GM19328 (cell line): ENCODE data around the gene ANKIB1.
"Not testable (repeated sequence)": the region's sequence is repeated elsewhere in the genome, so short reads cannot be mapped to it uniquely, and the experiment has no call there.

Source experiments
- ATAC-seq: cut with Tn5 transposase; IDR thresholded peaks from one replicate; pipeline ENCODE4 v1.9.1; 2021; ENCODE audit warnings: mild to moderate bottlenecking, moderate library complexity; ENCODE audit not compliant: unreplicated experiment

Gene ANKIB1

DNA sequence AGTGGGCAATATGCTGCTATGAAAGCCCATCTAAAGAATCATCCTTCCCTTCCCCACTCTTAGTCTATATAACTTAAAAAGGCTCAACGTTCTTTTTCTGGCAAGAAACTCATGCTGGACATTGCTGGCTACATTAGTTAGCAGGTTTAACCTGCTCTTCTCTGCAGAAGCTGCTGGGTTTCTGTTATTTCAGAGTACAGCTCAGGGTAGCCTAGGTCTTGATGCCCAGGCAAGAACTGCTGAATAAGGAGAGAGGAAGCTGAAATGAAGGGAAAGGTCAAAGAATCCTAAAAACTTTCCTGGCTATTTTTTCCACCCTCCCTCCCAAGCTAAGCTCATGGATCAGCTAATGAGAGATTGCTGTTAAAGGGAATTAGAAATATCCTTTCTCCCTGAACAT lies 79.4 kb downstream of the ANKIB1 start:
- ATAC-seq: no peak

DNA sequence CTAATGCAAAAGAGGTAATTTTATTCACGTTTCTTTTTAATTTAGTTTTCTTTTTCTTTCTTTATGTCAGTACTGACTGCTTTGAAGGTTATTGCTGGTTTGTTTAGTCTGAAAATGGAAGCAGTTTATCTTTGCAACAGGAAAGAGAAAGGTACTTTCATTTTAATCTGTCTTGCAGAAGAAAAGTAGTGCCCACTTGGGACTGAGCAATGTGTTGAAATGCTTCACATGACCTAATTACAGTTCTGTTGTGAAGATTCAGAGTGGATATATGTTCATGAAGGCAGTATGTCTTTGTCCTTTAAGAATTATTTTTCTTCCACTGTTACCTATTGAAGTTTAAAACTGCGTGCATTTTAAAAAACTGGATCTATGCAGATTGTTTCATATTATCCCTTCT lies 80.1 kb downstream of the ANKIB1 start:
- no peak for ATAC-seq

DNA sequence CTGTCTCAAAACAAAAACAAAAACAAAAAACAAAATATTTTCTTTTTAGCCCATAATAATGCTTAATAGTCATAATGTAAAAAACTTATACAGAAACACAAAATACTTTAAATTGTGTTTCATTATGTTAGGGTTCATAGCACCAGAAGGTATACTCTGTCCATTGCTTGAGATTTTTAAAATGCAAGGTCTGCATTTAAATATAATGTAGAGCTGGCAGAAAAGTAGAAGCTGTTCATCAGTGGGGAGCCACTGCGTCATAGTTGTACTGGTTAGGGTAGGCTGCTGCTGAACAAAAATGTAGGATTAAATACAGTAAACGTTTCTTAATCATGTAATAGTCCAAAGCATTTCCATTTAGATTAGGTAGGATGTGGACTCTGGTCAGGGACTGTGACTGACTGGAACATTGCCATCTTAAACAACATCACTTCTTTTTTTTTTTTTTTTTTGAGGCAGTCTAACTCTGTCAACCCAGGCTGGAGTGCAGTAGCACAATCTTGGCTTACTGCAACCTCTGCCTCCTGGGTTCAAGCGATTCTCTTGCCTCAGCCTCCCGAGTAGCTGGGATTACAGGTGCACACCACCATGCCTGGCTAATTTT lies 85.2 kb downstream of the ANKIB1 start:
- no peak for ATAC-seq

DNA sequence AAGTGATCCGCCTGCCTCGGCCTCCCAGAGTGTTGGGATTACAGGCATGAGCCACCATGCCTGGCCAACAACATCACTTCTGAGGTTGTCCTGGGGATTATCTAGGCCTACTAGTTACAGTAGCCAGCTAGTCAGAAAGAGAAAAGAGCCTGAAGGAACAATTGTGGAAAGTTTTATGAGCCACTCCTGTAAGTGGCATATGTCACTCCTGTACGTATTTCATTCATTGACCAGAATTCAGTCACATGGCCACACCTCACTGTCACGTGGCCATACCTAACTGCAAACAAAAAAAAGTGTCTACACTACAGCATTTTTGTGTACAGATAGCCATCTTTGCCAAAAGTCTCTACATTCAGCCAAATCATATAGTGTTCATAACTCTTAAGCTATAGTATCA lies 85.7 kb downstream of the ANKIB1 start:
- ATAC-seq: no peak

DNA sequence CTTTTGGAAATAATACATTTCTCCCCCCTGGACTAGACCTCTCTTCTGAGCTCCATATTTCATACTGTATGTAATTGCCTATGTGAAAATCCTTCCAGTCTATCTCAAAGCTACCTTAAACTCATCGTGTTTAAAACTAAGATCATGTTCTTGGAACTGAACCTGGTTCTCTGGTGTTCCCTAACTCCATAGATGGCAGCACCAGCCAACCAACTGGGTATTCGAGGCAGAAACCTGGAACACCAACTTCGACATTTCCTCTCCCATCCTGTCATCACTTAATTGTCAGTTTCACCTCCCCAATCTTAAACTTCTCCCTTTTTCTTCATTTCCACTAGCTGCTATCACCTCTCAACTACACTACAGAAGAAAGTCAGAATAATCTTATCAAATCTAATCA lies 87.0 kb downstream of the ANKIB1 start:
- no peak for ATAC-seq

DNA sequence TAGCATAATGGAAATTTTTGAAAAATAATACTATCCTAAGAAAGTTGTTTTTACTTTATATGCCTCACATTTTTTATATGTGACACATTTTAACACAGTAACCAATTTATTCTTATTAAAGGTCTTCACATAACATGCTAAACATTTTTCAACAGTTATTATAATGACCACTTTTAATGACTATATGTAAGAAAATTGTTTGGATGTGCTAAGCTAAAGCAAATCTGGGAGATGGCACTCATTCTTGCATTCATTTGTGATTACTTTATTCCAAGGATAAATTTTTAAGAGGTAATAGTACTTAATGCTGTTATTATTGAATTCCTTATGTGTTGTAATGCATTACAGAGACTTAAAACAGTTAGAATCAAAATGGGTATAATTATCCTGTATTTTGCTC lies 88.1 kb downstream of the ANKIB1 start:
- no peak for ATAC-seq

DNA sequence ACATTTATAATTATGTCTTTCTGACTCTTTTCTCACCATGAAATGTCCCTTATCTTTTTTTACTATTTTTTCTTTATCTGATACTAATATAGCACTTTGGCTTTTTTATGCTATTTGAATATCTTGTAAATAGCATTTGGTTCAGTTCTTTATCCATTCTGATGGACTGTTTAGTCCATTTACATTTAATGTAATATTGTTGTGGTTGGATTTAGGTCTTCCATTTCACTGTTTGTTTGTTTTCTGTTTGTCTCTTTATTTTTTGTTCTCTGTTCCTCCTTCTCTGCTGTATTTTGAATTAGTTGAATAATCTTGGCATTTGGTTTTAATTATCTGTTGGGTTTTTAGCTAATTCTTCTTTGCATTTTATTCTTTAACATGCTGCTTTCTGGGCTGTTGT lies 89.8 kb downstream of the ANKIB1 start:
- ATAC-seq: no peak

DNA sequence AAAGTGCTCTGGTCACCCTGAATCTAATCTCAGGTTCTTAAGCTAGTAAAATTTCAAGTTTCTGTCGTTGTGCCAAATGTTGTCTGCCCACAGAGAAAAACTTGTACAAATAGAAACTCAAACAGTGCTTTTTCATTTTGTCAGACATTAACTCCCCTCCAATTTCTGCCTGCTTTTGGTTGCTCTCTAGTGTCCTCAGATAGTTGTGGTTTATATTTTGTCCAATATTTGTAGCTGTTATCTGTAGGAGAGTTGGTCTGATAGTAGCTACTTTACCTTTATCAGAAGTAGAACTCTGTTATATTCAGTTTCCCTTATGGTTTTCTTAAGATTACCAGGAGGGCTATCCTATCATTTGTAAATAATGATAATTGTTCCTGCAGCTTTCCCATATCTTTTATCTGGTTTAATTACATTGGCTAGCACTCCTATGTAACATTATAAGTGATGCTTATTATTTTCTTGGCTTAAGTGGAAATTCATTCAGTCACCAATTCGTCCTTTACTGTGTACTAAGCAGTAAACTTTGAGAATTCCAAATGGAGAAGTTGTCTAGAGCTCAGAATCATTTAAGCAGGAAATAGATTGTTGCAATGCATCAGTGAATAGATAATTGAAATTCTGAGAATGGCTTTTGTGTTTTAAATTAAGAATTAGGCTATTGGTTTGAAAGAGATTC lies 91.0 kb downstream of the ANKIB1 start:
- no peak for ATAC-seq

DNA sequence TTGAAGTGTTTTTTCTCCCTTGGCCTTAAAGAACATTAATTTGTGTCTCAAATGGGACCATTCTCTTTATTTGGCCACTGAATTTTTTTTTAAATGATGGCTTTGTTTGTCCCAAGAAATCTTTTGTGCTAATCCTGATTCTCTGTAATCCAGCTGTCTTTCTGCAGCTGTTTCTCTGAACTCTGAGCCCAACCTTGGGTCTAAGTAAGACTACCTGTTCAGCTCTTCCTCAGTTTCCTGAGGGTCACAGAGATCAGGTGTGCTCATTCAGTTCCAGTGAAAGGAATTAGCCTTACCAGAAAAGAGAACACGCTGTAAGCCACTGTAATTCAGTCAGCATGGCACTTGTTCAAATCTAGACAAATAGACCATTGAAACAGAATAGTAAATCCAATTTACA lies 94.2 kb downstream of the ANKIB1 start:
- ATAC-seq: no peak

DNA sequence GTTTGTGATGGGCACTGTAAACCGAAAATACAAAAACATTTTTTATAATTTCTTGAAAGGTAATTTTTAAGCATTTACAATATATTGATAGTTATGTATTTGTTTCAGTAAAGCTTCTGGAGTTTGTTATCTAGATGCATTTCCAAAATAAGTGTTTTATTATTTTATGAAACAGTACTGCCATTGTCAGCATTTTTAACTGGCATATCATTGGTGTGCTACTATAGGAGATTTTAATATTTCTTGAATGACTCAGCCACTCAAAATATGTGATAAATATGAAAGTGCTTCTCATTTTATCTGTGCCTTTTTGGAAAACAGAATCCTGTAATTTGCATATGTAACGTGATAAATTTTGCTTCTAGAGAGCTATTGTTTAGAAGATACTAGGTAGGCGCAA lies 97.9 kb downstream of the ANKIB1 start:
- no peak for ATAC-seq

DNA sequence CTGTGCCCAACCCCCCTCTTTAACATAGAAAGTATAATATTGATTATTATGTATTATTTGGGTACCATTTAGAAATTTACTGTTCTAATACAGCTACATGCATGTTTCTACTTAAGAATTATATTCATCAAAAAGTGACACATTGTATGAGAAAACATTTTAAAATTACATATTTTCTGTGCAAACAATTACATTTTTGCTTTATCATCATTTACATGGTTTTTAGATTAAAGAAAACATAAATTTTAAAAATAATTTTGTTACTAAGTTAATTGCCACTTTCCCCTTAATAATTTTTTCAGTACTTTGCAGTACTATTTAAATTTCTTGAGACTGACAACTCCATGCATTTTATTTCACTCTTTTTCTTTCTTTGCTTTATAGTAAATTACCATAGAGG lies 106.2 kb downstream of the ANKIB1 start:
- ATAC-seq: no peak

DNA sequence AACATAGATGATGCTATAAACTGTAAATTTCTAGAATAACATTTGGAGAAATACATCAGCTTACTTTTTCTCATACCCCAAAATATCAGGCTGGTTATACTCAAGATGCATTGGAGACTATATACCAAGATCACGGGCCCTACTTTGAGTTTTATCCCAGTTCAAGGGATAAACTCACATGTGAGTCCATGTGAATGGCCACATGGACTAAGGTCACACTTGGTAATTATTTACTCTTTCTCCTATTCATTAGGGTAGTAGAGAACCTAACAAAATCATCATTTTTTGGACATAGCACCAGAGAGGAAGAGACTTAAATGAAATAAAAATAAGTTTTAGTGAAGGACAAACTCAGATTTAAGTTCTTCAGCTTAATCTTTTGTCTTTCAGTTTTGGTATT lies 108.4 kb downstream of the ANKIB1 start:
- ATAC-seq: no peak

DNA sequence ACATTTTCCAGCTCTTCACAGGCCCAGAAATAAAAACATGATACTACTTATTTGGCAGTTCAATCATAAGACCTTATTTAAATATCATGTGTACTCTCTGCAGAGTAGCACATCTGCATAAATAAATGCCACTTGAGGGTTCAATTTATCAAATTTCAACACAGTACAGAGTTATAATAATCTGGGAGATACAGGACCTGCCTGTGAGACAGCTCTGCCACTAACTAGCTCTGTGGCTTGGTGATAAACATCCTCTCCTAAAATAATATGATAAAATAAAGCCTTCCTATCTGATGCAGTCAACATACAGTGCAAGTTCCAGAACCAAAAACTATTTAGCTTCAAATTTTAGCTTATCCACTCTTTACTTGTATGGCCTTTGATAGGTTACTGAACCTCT lies 110.6 kb downstream of the ANKIB1 start:
- no peak for ATAC-seq

DNA sequence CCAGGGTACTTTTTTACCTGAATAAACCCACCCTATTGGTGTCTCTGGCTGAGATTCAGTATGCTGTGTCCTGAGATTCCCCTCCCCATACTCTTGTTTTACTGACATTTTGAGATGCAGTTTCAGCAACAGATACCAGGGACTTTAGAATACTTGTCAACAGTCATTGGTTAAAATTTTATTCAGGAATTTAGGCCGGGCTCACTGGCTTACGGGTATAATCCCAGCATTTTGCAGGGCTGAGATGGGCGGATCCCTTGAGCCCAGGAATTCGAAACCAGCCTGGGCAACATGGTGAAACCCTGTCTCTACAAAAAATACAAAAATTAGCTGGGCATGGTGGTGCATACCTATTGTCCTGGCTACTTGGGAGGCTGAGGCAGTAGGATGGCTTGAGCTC lies 111.5 kb downstream of the ANKIB1 start:
- ATAC-seq: no peak

DNA sequence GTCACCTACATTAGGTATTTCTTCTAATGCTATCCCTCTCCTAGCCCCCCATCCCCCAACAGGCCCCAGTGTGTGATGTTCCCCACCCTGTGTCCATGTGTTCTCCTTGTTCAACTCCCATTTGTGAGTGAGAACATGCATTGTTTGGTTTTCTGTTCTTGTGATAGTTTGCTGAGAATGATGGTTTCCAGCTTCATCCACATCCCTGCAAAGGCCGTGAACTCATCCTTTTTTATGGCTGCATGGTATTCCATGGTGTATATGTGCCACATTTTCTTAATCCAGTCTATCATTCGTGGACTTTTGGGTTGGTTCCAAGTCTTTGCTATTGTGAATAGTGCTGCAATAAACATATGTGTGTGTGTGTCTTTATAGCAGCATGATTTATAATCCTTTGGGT lies 113.4 kb downstream of the ANKIB1 start:
- not testable (repeated sequence) for ATAC-seq

DNA sequence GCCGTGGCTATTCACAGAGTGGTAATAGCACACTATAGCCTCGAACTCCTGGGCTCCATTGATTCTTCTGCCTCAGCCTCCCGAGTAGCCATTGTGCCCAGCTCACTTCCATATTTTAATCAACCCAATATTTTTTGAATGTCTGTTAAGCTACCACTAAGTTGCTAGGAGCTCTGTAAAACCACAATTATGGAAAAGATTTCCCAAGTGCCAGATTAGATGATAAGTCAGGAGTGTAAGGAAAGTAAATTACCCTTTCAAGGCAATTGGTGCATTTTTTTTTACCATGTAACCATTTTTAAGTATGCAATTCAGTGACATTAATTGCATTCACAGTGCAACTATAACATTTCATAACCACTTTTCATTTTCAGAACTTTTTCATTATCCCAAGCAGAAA lies 114.0 kb downstream of the ANKIB1 start:
- no peak for ATAC-seq

DNA sequence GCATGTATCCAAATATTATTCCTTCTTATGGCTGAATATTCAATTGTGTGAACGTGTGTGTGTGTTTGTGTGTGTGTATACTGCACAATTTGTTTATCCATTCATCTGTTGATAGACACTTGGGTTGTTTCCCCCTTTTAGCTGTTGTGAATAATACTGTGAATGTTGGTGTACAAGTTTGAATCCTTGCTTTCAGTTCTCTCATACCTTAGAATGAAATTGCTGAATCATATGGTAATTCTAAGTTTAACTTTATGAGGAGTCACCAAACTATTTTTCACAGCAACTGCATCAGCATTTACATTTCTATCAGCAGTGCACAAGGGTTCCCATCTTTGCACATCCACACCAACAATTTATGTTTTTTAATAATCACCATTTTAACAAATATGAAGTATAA lies 114.6 kb downstream of the ANKIB1 start:
- no peak for ATAC-seq

DNA sequence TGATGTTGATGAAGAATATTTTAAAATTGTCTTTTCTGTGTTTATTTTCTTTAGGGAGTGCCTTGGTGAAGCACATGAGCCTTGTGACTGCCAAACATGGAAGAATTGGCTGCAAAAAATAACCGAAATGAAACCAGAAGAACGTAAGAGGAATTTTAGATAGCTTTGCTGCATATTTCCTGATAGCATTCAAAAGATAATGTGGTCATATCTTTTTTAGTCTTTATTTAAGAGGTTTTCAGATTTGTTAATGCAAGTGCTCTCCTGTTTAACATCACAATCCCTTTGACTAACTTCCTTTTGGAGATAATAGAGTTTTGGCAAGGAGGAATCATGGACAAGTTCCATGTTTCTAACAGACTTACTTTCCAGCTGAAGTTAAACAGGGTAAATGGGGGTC lies 116.4 kb downstream of the ANKIB1 start:
- ATAC-seq: no peak

DNA sequence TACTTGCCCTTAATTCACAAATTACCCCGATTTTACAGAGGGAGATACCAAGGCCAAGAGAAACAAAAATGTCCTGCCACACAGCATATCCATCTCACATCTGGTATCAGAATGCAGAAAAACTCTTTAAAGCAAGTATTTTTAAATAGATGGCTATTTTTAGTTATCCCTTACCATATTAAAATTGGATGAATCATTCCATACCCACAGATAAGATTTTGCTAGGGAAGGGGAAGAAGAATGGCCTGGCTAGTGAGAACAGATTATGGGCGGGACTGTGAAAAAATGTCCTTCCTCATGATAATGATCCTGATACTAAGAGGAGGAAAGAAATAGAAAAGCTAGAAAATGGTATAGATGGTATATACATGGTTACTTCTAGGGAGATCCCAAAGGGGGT lies 121.0 kb downstream of the ANKIB1 start:
- ATAC-seq: no peak

DNA sequence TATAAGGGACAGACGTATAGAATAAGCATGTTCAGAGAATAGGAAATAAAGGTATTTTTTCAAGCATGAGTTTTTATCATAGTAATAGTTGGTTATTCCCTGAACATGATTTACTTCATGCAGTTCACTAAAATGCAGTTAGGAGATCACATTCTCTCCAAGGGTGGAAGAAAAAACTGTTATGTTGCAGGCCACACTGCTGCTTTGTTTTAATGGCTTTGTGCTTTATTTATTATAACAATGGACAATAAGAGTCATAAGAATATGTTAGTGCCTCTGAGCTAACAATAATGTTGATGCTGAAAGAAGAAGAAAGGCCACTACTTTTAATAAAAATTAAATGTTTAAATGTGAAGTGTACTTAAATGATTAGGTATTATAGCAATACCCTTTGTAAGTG lies 123.0 kb downstream of the ANKIB1 start:
- ATAC-seq: no peak

DNA sequence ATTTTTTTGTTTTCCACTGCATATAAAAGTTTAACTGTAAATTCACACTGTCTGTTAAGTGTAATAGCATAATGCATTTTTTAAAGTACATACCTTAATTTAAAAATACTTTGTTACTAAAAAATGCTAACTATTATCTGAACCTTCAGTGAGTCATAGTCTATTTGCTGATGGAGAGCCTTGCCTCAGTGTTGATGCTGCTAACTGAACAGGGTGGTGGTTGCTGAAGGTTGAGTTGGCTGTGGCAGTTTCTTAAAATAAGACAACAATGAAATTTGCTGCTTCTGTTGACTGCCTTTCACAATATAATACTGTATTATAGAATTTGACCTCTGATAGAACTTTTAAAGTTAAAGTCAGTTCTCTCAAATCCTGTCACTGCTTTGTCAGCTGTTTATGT lies 129.2 kb downstream of the ANKIB1 start:
- ATAC-seq: no peak

DNA sequence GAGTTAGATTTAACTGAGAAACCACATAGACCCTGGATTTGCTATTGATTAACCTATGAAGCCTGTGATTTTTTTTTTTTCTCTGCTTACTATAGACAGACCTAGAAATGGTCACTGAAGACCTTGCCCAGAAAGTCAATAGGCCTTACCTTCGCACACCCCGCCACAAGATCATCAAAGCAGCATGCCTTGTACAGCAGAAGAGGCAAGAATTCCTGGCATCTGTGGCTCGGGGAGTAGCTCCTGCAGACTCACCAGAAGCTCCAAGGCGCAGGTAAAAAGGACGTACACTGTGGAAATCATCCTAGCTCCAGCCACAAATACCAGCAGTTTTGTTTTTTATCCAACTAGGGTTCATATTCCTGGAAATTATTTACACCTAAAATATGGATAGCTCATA lies 145.3 kb downstream of the ANKIB1 start:
- ATAC-seq: no peak

DNA sequence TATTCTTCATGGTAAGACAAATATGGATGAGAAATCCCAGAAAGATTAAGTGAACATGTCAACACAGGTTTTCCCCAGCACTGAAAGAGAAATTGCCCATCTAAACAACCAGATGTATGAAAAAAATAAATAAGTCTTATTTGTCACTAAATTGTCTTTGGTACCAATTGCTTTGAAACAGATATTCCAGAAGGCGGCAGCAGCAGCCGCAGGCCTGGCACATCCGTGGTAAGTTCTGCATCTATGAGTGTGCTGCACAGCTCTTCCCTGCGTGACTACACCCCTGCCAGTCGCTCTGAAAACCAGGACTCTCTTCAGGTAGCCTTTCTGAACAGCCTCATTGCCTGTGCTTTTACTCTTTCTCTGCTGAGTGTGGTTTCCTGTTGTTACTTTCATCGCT lies 151.8 kb downstream of the ANKIB1 start:
- ATAC-seq: no peak
